Spleen (tissue), 11 donors: ENCODE results near the gene PDE5A. TPM values are rescaled to one million over a fixed set of nuclear protein-coding genes. Genes with fewer than 3 reads are reported as not detected.
"Not testable (repeated sequence)": the region's sequence is repeated elsewhere in the genome, so short reads cannot be mapped to it uniquely, and the experiment has no call there.

ENCODE experiments used
- DNase-seq: peaks from one replicate; pipeline ENCODE4 v3.0.0-alpha.2; 2020
- H3K27ac ChIP-seq, 8 donors: fragments of 200-600 bp; sonication (generic) in 7 of 8; 1 replicate in 4 of 8; 2 replicates in 4 of 8; pipeline versions ENCODE4 v1.5.0 to v1.8.0; 2016 to 2021; ENCODE audit warnings: inconsistent platforms in 4 of 8, mild to moderate bottlenecking in 4 of 8, moderate library complexity in 1 of 8
- H3K27me3 ChIP-seq, 7 donors: fragments of 200-600 bp; sonication (generic) in 6 of 7; replicated peaks in 1 of 7; 1 replicate in 4 of 7; 2 replicates in 3 of 7; pipeline versions ENCODE4 v1.5.0 to v1.8.0; 2016 to 2021; ENCODE audit warnings: inconsistent platforms in 3 of 7, mild to moderate bottlenecking in 1 of 7
- H3K36me3 ChIP-seq, 6 donors: fragments of 200-600 bp; sonication (generic) in 5 of 6; 1 replicate in 4 of 6; 2 replicates in 2 of 6; pipeline versions ENCODE4 v1.5.0 to v1.8.0; 2016 to 2021; ENCODE audit warnings: inconsistent platforms in 2 of 6
- H3K4me1 ChIP-seq, 6 donors: fragments of 200-600 bp; sonication (generic) in 5 of 6; 1 replicate in 3 of 6; 2 replicates in 3 of 6; pipeline versions ENCODE4 v1.5.0 to v1.8.0; 2016 to 2021; ENCODE audit warnings: inconsistent platforms in 3 of 6
- H3K4me3 ChIP-seq, 8 donors: fragments of 200-600 bp; sonication (generic) in 7 of 8; 1 replicate in 4 of 8; 2 replicates in 4 of 8; pipeline versions ENCODE4 v1.5.0 to v1.8.0; 2016 to 2021; ENCODE audit warnings: inconsistent platforms in 4 of 8, mild to moderate bottlenecking in 4 of 8, moderate library complexity in 2 of 8
- H3K9me3 ChIP-seq, 8 donors: fragments of 200-600 bp; sonication (generic) in 7 of 8; 1 replicate in 4 of 8; 2 replicates in 4 of 8; pipeline versions ENCODE4 v1.5.0 to v1.8.0; 2016 to 2021; ENCODE audit warnings: inconsistent platforms in 4 of 8
- CTCF ChIP-seq, 11 experiments: fragments of 200-600 bp in 7 of 11; fragments of 450-650 bp in 4 of 11; sonication (generic) in 4 of 11; IDR thresholded peaks in 8 of 11; conservative IDR thresholded peaks in 3 of 11; 1 replicate in 7 of 11; 2 replicates in 4 of 11; pipeline versions ENCODE4 v1.4.0 to v1.8.0; 2016 to 2021; ENCODE audit warnings: antibody characterized with exemption in 11 of 11, inconsistent platforms in 4 of 11, mild to moderate bottlenecking in 1 of 11
- POLR2A ChIP-seq, 3 donors: fragments of 450-650 bp; IDR thresholded peaks; one replicate each; pipeline ENCODE4 v1.5.1; 2017; ENCODE audit warnings: antibody characterized with exemption in 3 of 3, mild to moderate bottlenecking in 1 of 3
- POLR2AphosphoS5 ChIP-seq, 3 donors: sonication (generic); formaldehyde crosslinking; IDR thresholded peaks; one replicate each; pipeline ENCODE4 v1.5.1; 2017; ENCODE audit warnings: antibody characterized with exemption in 3 of 3
- WGBS, 5 donors: extraction: QIAGEN DNeasy Blood & Tissue Kit in 3 of 5; methylation state at CpG; one replicate each; pipeline versions ENCODE4 v1.1.5 to v1.1.7; 2013 to 2018; 5-methylcytosine and 5-hydroxymethylcytosine counted together
- intact Hi-C: fragments of 100-400 bp; cut with DNase I; formaldehyde crosslinking; loops from one replicate; pipeline ENCODE4 v1.15.0; 2023; ENCODE audit warnings: low total_unique reads
- polyA plus RNA-seq, 3 donors: library from polyadenylated mRNA; stranded (reverse); fragments of 200-250 nt; gene quantifications; one replicate each; pipeline ENCODE4 v1.2.1, GENCODE V29; 2013
- total RNA-seq, 7 donors: library from RNA; depleted of rRNA in 3 of 7; stranded (reverse); fragments of >200 nt in 3 of 7; fragmentation: NEBNext Ultra II Directional in 4 of 7; extraction: Animal tissue kit (Norgen Biotek cat#: 25700) in 4 of 7; gene quantifications; one replicate each; pipeline versions ENCODE4 v1.1.0 to v1.2.1, GENCODE V29; 2016 to 2021
- donor health status: healthy with polysubstance abuse.
- donor health status: DM: no; HTN: no; CAD: no; lungs with moderate emphysema.
- donor health status: DM: no; HTN: no; CAD: no.
- donor health status: Bipolar disorder and iron deficiency.
- donor health status: healthy.
- donor health status: DM: no; HTN: no; CAD: no.
- donor health status: DM: yes; HTN: yes; CAD: no.

The PDE5A gene
- total and polyA plus RNA-seq, 10 donors = 0.91 to 15.1 (median 9.5) TPM

DNA sequence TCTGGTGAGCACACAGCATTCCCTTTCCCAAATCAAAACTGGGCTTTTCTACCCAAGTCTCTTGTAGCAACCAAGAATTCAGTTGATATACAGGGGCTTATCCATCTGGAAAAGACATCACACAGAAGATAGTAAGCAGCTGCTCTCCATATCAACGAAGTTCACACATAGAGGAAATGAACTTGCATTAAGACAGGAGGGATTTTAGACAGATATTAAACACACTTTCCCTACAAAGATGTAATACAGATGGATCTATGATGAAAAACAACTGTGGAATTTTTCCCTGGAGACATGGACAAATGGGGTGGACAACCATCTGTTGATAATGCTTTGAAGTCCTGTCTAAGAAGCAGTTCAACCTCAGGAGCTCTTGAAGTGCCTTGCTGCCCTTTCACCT is 9.8 kb upstream of the PDE5A start:
- no peak for DNase-seq
- no peaks in the 10 kb centered on the region for H3K36me3 ChIP-seq
- peaks cover 0 to 4% (median 0%) of the 10 kb centered on the region in 7 donors for H3K27me3 ChIP-seq
- no peak overlapping the region for H3K4me3 ChIP-seq
- no peaks in the 10 kb centered on the region for H3K9me3 ChIP-seq
- TF ChIP-seq POLR2AphosphoS5 (IDR thresholded peaks at IDR 0.05) = no peak
- TF ChIP-seq POLR2A (IDR thresholded peaks at IDR 0.05) = no peak
- TF ChIP-seq CTCF (IDR thresholded peaks at IDR 0.05 in 8 of 11, conservative IDR thresholded peaks at IDR 0.05 in 3 of 11) = no peak
- WGBS, 5 donors = 28 to 50% (median 41%) methylated on average over 1 of the region's 1 CpG
- no peaks in the 10 kb centered on the region for H3K4me1 ChIP-seq
- H3K27ac ChIP-seq = no peak overlapping the region
- intact Hi-C loops = no loop called here

GRCh38 chr4:119636851-119637250 is 8.2 kb upstream of the PDE5A start:
- H3K36me3 ChIP-seq, H3K4me3 ChIP-seq, intact Hi-C loops, DNase-seq, H3K4me1 ChIP-seq, H3K27ac ChIP-seq, H3K9me3 ChIP-seq: not testable (repeated sequence)
- peaks cover 0 to 12% (median 0%) of the 10 kb centered on the region in 7 donors for H3K27me3 ChIP-seq

- 71 to 93% (median 84%) methylated on average over 1 of the region's 1 CpG for whole genome bisulfite sequencing, 5 donors
- intact Hi-C loops = no loop called here
Observed at GRCh38 chr4:119632216-119632615, 3.6 kb upstream of the PDE5A start.

GRCh38 chr4:119629142-119629471 is 503 bp upstream of the PDE5A start:
- intact Hi-C loops = loop anchor here (10.0 kb wide), 1 partner anchor 426 kb away; no protein-coding TSS in a partner anchor
- WGBS, 5 donors = 1 to 2% (median 2%) methylated on average over 9 to 12 of the region's 12 CpGs
- no peaks in the 10 kb centered on the region for H3K9me3 ChIP-seq

More at GRCh38 chr4:119632216-119632615, 3.6 kb upstream of the PDE5A start:
- Histone ChIP-seq H3K4me1 (peaks cover 0 to 24% (median 19%) of the 10 kb centered on the region in 6 donors), H3K36me3 (no peaks in the 10 kb centered on the region), H3K27ac (no peak overlapping the region), H3K27me3 (peaks cover 0 to 57% (median 5%) of the 10 kb centered on the region in 7 donors), H3K9me3 (no peaks in the 10 kb centered on the region), H3K4me3 (no peak overlapping the region)
- no peak for DNase-seq
- TF ChIP-seq CTCF (IDR thresholded peaks at IDR 0.05 in 8 of 11, conservative IDR thresholded peaks at IDR 0.05 in 3 of 11) (no peak), POLR2AphosphoS5 (IDR thresholded peaks at IDR 0.05) (no peak), POLR2A (IDR thresholded peaks at IDR 0.05) (no peak)

More at GRCh38 chr4:119629142-119629471, 503 bp upstream of the PDE5A start:
- Histone ChIP-seq H3K4me1 (peaks cover 0 to 34% (median 26%) of the 10 kb centered on the region in 6 donors), H3K4me3 (peak overlapping the region; percentile 63 to 83 (median 76)), H3K27me3 (peaks cover 0 to 77% (median 5%) of the 10 kb centered on the region in 7 donors), H3K27ac (peak overlapping the region in 7 of 8 donors; percentile 72 to 81 (median 80)), H3K36me3 (no peaks in the 10 kb centered on the region)
- no peak for DNase-seq
- no peak for TF ChIP-seq POLR2A (IDR thresholded peaks at IDR 0.05)
- TF ChIP-seq CTCF (IDR thresholded peaks at IDR 0.05 in 8 of 11, conservative IDR thresholded peaks at IDR 0.05 in 3 of 11) = peak in 4 of 11 experiments; percentile 3 to 14 (median 4)
- TF ChIP-seq POLR2AphosphoS5 (IDR thresholded peaks at IDR 0.05) = no peak
